Psoas muscle (tissue), 8 donors: Measurements from ENCODE around the gene EP300. TPM values are rescaled to one million over a fixed set of nuclear protein-coding genes. Genes with fewer than 3 reads are reported as not detected.
A peak's percentile ranks its signal among the peaks of the same experiment; 100 is the strongest.

Source experiments
- ATAC-seq, 4 donors: fragments of 200-7000 bp; cut with Tn5 transposase; one replicate each; pipeline ENCODE4 v1.9.1; 2020; ENCODE audit warnings: moderate library complexity in 3 of 4, mild to moderate bottlenecking in 2 of 4
- DNase-seq, 2 donors: peaks; one replicate each; pipeline ENCODE4 v3.0.0-alpha.2; 2020
- H3K27ac ChIP-seq: fragments of 200-600 bp; one replicate; pipeline ENCODE4 v1.8.0; 2022
- H3K27me3 ChIP-seq, 3 donors: fragments of 200-600 bp in 1 of 3; one replicate each; pipeline versions ENCODE4 v1.6.1 to v1.8.0; 2013 to 2022; ENCODE audit warnings: low read length in 2 of 3, mild to moderate bottlenecking in 2 of 3, moderate library complexity in 1 of 3; ENCODE audit not compliant: insufficient read depth in 3 of 3
- H3K36me3 ChIP-seq, 2 donors: fragments of 200-600 bp in 1 of 2; one replicate each; pipeline versions ENCODE4 v1.6.1 to v1.8.0; 2013 to 2022; ENCODE audit warnings: low read depth in 1 of 2, mild to moderate bottlenecking in 1 of 2, moderate library complexity in 1 of 2; ENCODE audit not compliant: insufficient read depth in 1 of 2
- H3K4me1 ChIP-seq: fragments of 200-600 bp; one replicate; pipeline ENCODE4 v1.8.0; 2022
- H3K4me3 ChIP-seq: fragments of 200-600 bp; one replicate; pipeline ENCODE4 v1.8.0; 2022; ENCODE audit warnings: mild to moderate bottlenecking
- H3K9me3 ChIP-seq: fragments of 200-600 bp; one replicate; pipeline ENCODE4 v1.8.0; 2022
- WGBS, 3 donors: extraction: QIAGEN DNeasy Blood & Tissue Kit; methylation state at CpG; one replicate each; pipeline versions ENCODE4 v1.1.6 to v1.1.7; 2013; 5-methylcytosine and 5-hydroxymethylcytosine counted together
- intact Hi-C, 2 donors: fragments of 100-400 bp; cut with DNase I; formaldehyde crosslinking; loops; one replicate each; pipeline versions ENCODE4 v1.11.0 to v1.14.2; 2022
- polyA plus RNA-seq, 3 donors: library from polyadenylated mRNA; stranded (reverse); fragments of 200-250 nt; gene quantifications; one replicate each; pipeline ENCODE4 v1.2.3, GENCODE V29; 2013
- total RNA-seq, 4 donors: library from RNA; stranded (reverse); fragmentation: NEBNext Ultra II Directional in 2 of 4; extraction: Animal tissue kit (Norgen Biotek cat#: 25700) in 2 of 4; gene quantifications; one replicate each; pipeline versions ENCODE4 v1.2.1 to v1.2.4, GENCODE V29; 2021 to 2023
- TF ChIP-seq, protein P1 (sequence below): fragments of 200-600 bp; IDR thresholded peaks from one replicate; pipeline ENCODE4 v1.8.0; 2022; ENCODE audit warnings: antibody characterized with exemption
- donor health status: healthy with polysubstance abuse.
- donor health status: DM: no; HTN: no; CAD: no; lungs with moderate emphysema.
- donor health status: Bipolar disorder and iron deficiency.
- donor health status: healthy.
- donor health status: DM: yes; HTN: yes; CAD: no.
- donor health status: DM: no; HTN: no; CAD: no.
- donor health status: DM: no; HTN: no; CAD: no.
- donor health status: DM: yes; HTN: yes; CAD: no.

The EP300 gene
- total and polyA plus RNA-seq, 7 donors: 6.2 to 40.7 (median 31.0) TPM

DNA sequence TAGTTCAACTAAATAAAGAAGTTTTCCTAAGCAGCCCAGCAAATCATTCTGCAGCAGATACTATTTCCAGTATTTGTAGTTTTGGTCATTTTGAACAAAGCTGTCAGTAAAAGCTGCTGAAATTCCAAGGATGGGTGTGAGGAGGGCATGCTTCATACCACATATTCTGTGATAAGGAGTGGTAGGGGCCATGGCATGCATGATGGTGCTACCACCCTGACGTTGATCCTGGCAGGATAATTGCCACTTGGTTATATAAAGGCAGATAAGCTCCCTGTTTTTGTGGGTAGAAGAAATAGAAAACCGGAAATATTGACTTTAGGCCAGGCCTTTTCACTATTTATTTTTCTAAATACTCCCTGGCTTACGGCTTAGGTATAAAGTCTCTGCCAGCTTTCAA lies 79.6 kb downstream of the EP300 start:
- ATAC-seq (no peak), DNase-seq (no peak)
- Histone ChIP-seq H3K9me3 (no peaks in the 10 kb centered on the region), H3K27ac (no peak overlapping the region), H3K4me3 (no peak overlapping the region), H3K36me3 (peaks cover 15 to 98% of the 10 kb centered on the region in 2 donors), H3K27me3 (no peaks in the 10 kb centered on the region), H3K4me1 (no peaks in the 10 kb centered on the region)
- intact Hi-C loops: no loop called here
- WGBS, 3 donors: 84 to 92% (median 88%) methylated on average over 3 of the region's 3 CpGs
- TF ChIP-seq, protein P1, sequence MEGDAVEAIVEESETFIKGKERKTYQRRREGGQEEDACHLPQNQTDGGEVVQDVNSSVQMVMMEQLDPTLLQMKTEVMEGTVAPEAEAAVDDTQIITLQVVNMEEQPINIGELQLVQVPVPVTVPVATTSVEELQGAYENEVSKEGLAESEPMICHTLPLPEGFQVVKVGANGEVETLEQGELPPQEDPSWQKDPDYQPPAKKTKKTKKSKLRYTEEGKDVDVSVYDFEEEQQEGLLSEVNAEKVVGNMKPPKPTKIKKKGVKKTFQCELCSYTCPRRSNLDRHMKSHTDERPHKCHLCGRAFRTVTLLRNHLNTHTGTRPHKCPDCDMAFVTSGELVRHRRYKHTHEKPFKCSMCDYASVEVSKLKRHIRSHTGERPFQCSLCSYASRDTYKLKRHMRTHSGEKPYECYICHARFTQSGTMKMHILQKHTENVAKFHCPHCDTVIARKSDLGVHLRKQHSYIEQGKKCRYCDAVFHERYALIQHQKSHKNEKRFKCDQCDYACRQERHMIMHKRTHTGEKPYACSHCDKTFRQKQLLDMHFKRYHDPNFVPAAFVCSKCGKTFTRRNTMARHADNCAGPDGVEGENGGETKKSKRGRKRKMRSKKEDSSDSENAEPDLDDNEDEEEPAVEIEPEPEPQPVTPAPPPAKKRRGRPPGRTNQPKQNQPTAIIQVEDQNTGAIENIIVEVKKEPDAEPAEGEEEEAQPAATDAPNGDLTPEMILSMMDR: no peak

DNA sequence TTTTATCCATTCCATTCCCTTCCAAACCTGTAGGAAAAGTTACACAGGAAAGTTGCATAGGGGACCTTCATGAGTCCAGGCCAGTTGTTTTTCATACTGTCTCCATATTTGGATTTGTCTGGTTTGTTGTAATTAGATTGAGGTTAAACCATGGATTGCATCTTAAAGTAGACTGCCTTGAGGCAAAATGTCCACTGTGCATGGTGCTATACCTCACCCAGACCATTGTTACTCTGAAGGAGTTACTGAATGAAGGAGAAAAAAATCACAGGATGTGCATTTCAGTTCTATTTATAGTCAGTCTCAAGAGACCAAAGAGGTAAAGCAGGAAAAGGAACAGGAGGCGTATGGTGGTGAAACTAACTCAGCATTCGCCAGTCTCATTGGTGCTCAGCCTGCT lies 83.2 kb downstream of the EP300 start:
- no peak overlapping the region for H3K4me3 ChIP-seq
- no peaks in the 10 kb centered on the region for H3K27me3 ChIP-seq
- ATAC-seq (no peak), DNase-seq (no peak)
- H3K9me3 ChIP-seq: no peaks in the 10 kb centered on the region
- H3K27ac ChIP-seq: no peak overlapping the region
- WGBS, 3 donors: 33 to 70% (median 59%) methylated on average over 2 of the region's 2 CpGs
- intact Hi-C loops: loop anchor here in 1 of 2 donors (5.0 kb wide), 1 partner anchor 38 kb away; no protein-coding TSS in a partner anchor
- TF ChIP-seq, protein P1: no peak
- H3K4me1 ChIP-seq: peaks cover 20% of the 10 kb centered on the region
- peaks cover 6 to 94% of the 10 kb centered on the region in 2 donors for H3K36me3 ChIP-seq

DNA sequence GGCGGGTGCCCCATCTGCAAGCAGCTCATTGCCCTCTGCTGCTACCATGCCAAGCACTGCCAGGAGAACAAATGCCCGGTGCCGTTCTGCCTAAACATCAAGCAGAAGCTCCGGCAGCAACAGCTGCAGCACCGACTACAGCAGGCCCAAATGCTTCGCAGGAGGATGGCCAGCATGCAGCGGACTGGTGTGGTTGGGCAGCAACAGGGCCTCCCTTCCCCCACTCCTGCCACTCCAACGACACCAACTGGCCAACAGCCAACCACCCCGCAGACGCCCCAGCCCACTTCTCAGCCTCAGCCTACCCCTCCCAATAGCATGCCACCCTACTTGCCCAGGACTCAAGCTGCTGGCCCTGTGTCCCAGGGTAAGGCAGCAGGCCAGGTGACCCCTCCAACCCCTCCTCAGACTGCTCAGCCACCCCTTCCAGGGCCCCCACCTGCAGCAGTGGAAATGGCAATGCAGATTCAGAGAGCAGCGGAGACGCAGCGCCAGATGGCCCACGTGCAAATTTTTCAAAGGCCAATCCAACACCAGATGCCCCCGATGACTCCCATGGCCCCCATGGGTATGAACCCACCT lies 84.7 kb downstream of the EP300 start:
- Histone ChIP-seq H3K27me3 (no peaks in the 10 kb centered on the region), H3K36me3 (peaks cover 3 to 80% of the 10 kb centered on the region in 2 donors), H3K4me1 (peaks cover 34% of the 10 kb centered on the region), H3K4me3 (no peak overlapping the region), H3K9me3 (no peaks in the 10 kb centered on the region), H3K27ac (peak overlapping the region; percentile 46)
- no peak for DNase-seq
- intact Hi-C loops: loop anchor here in 1 of 2 donors (5.0 kb wide), 1 partner anchor 40 kb away; no protein-coding TSS in a partner anchor
- 48 to 57% (median 54%) methylated on average over 14 to 15 of the region's 15 CpGs for WGBS, 3 donors
- ATAC-seq: no peak
- TF ChIP-seq, protein P1: no peak

DNA sequence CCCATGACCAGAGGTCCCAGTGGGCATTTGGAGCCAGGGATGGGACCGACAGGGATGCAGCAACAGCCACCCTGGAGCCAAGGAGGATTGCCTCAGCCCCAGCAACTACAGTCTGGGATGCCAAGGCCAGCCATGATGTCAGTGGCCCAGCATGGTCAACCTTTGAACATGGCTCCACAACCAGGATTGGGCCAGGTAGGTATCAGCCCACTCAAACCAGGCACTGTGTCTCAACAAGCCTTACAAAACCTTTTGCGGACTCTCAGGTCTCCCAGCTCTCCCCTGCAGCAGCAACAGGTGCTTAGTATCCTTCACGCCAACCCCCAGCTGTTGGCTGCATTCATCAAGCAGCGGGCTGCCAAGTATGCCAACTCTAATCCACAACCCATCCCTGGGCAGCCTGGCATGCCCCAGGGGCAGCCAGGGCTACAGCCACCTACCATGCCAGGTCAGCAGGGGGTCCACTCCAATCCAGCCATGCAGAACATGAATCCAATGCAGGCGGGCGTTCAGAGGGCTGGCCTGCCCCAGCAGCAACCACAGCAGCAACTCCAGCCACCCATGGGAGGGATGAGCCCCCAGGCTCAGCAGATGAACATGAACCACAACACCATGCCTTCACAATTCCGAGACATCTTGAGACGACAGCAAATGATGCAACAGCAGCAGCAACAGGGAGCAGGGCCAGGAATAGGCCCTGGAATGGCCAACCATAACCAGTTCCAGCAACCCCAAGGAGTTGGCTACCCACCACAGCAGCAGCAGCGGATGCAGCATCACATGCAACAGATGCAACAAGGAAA lies 85.4 kb downstream of the EP300 start:
- no peak overlapping the region for H3K4me3 ChIP-seq
- peak; percentile 34 to 80 (median 71) for ATAC-seq
- 19 to 44% (median 34%) methylated on average over 9 of the region's 9 CpGs for WGBS, 3 donors

More for the DNA sequence above, 85.4 kb downstream of the EP300 start:
- intact Hi-C loops: loop anchor here in 1 of 2 donors (5.0 kb wide), 1 partner anchor 41 kb away; no protein-coding TSS in a partner anchor
- H3K4me1 ChIP-seq: peaks cover 35% of the 10 kb centered on the region
- H3K9me3 ChIP-seq: no peaks in the 10 kb centered on the region
- TF ChIP-seq, protein P1: no peak
- peak overlapping the region; percentile 46 for H3K27ac ChIP-seq
- peak; percentile 23 to 59 for DNase-seq
- no peaks in the 10 kb centered on the region for H3K27me3 ChIP-seq
- H3K36me3 ChIP-seq: peaks cover 2 to 73% of the 10 kb centered on the region in 2 donors
